ENCODE data around the gene FYTTD1.

GRCh38 chr3:197798863-197799262, 49.2 kb downstream of the FYTTD1 start:
- TF ChIP-seq SUZ12 (IDR thresholded peaks at IDR 0.05) (no peak), PKNOX1 (IDR thresholded peaks at IDR 0.05) (no peak)
